Lower lobe of right lung (tissue), 2 donors: ENCODE measurements around the gene ETNPPL. TPM values are rescaled to one million over a fixed set of nuclear protein-coding genes. Genes with fewer than 3 reads are reported as not detected.

Experiments
- ATAC-seq, 2 donors: fragments of 200-7000 bp; cut with Tn5 transposase; one replicate each; pipeline ENCODE4 v1.9.1; 2020 to 2022; ENCODE audit warnings: mild to moderate bottlenecking in 2 of 2, moderate library complexity in 2 of 2
- DNase-seq: peaks from one replicate; pipeline ENCODE4 v3.0.0-alpha.2; 2020
- H3K27ac ChIP-seq: fragments of 200-600 bp; one replicate; pipeline ENCODE4 v1.8.0; 2022
- H3K27me3 ChIP-seq: fragments of 200-600 bp; one replicate; pipeline ENCODE4 v1.8.0; 2022; ENCODE audit warnings: low read depth
- H3K36me3 ChIP-seq: fragments of 200-600 bp; one replicate; pipeline ENCODE4 v1.8.0; 2022; ENCODE audit warnings: mild to moderate bottlenecking
- H3K4me1 ChIP-seq: fragments of 200-600 bp; one replicate; pipeline ENCODE4 v1.8.0; 2022
- H3K4me3 ChIP-seq: fragments of 200-600 bp; one replicate; pipeline ENCODE4 v1.8.0; 2022; ENCODE audit warnings: mild to moderate bottlenecking
- H3K9me3 ChIP-seq: fragments of 200-600 bp; one replicate; pipeline ENCODE4 v1.8.0; 2022
- CTCF ChIP-seq: fragments of 200-600 bp; IDR thresholded peaks from one replicate; pipeline ENCODE4 v1.8.0; 2022; ENCODE audit warnings: antibody characterized with exemption, mild to moderate bottlenecking
- intact Hi-C: fragments of 100-400 bp; cut with DNase I; formaldehyde crosslinking; loops from one replicate; pipeline ENCODE4 v1.11.0; 2022
- total RNA-seq: library from RNA; stranded (reverse); fragmentation: NEBNext Ultra II Directional; extraction: Animal tissue kit (Norgen Biotek cat#: 25700); gene quantifications from one replicate; pipeline ENCODE4 v1.2.1, GENCODE V29; 2021
- donor health status: DM: no; HTN: yes; CAD: no; lungs with severe emphysema.

ETNPPL gene
- total RNA-seq, 1 donor from 2014 or later = not detected

GRCh38 chr4:108775921-108776320 lies 13.1 kb upstream of the ETNPPL start:
- Histone ChIP-seq H3K4me3 (no peak overlapping the region), H3K4me1 (no peaks in the 10 kb centered on the region), H3K36me3 (no peaks in the 10 kb centered on the region), H3K27me3 (no peaks in the 10 kb centered on the region), H3K27ac (no peak overlapping the region), H3K9me3 (no peaks in the 10 kb centered on the region)
- no peak for DNase-seq
- intact Hi-C loops = no loop called here
- no peak for TF ChIP-seq CTCF
- ATAC-seq = no peak

DNA sequence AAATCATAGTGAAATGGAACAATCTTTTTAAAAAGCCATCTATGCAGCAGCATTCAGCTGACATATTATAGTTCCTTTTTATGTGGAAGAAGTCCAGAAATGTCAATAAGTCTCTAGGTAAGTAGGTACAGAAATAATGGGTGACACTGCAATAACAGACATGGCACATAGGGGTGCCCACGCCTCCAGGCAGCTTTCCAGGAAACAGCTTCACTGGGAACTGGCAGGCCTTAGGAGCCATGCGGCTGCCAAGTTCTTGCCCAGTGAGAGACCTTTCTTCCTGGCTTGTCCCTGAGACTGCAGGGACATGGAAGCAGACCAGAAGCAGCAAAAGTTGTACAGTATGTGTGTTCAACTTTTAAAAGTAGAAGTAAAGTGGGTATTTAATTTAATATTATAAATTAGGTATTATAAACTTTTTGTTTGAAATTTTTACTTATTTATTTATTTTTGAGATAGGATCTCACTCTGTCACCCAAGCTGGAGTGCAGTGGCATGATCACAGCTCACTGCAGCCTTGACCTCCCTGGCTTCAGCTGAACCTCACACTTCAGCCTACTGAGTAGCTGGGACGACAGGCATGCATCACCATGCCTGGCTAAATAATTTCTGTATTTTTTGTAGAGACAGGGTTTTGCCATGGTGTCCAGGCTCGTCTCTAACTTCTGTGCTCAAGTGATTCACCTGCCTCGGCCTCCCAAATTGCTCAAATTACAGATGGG lies 12.1 kb upstream of the ETNPPL start:
- H3K36me3 ChIP-seq = no peaks in the 10 kb centered on the region
- DNase-seq (peak; percentile 58), ATAC-seq (peak; percentile 69 to 81)
- no peak overlapping the region for H3K27ac ChIP-seq
- no peaks in the 10 kb centered on the region for H3K9me3 ChIP-seq
- no peak for TF ChIP-seq CTCF
- intact Hi-C loops = no loop called here
- no peaks in the 10 kb centered on the region for H3K4me1 ChIP-seq
- H3K4me3 ChIP-seq = no peak overlapping the region
- no peaks in the 10 kb centered on the region for H3K27me3 ChIP-seq

GRCh38 chr4:108772402-108772801 lies 9.5 kb upstream of the ETNPPL start:
- TF ChIP-seq CTCF = no peak
- Histone ChIP-seq H3K27me3 (no peaks in the 10 kb centered on the region), H3K9me3 (no peaks in the 10 kb centered on the region), H3K4me3 (no peak overlapping the region), H3K36me3 (no peaks in the 10 kb centered on the region), H3K27ac (no peak overlapping the region), H3K4me1 (no peaks in the 10 kb centered on the region)
- ATAC-seq = no peak
- DNase-seq = no peak
- intact Hi-C loops = no loop called here

- Histone ChIP-seq H3K36me3 (no peaks in the 10 kb centered on the region), H3K9me3 (no peaks in the 10 kb centered on the region), H3K4me1 (peaks cover 14% of the 10 kb centered on the region), H3K27ac (no peak overlapping the region), H3K4me3 (no peak overlapping the region), H3K27me3 (peaks cover 23% of the 10 kb centered on the region)
- TF ChIP-seq CTCF = no peak
- DNase-seq = no peak
- no peak for ATAC-seq
- intact Hi-C loops = no loop called here
Observed at GRCh38 chr4:108766058-108766457, 3.2 kb upstream of the ETNPPL start.

DNA sequence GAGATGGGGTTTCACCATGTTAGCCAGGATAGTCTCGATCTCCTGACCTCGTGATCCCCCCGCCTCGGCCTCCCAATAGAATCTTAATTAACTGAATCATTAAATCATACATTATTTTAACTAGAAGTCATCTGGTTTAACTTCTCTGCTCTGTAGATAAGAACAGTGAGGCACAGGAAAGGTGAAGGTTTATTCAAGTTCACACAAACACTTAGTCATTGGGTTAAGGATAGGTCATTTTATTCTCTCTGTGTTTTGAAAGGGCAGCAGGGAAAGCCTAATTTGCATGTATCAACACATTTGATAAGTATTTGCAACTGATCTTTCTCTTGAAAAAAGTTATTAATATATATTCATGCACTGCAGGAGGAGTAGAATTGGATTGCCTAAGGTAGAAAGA lies 1.1 kb upstream of the ETNPPL start:
- peaks cover 35% of the 10 kb centered on the region for H3K27me3 ChIP-seq
- H3K9me3 ChIP-seq = no peaks in the 10 kb centered on the region
- no peak for ATAC-seq
- no peak overlapping the region for H3K27ac ChIP-seq
- no peak for DNase-seq
- H3K4me3 ChIP-seq = no peak overlapping the region
- TF ChIP-seq CTCF = no peak
- H3K4me1 ChIP-seq = peaks cover 14% of the 10 kb centered on the region
- no peaks in the 10 kb centered on the region for H3K36me3 ChIP-seq
- intact Hi-C loops = no loop called here
